Fibroblast of pulmonary artery (primary cell): ENCODE data around the gene TRIM25.

ENCODE experiments used
- DNase-seq: peaks from one replicate; pipeline ENCODE4 v3.0.0-alpha.2; 2010; ENCODE audit warnings: low read depth
- H3K4me3 ChIP-seq: replicated peaks from 2 replicates; pipeline ENCODE4 v1.5.1; 2011; ENCODE audit warnings: low read depth, mild to moderate bottlenecking, control low read depth, low read length, moderate library complexity
- CTCF ChIP-seq: IDR thresholded peaks from 2 replicates; pipeline ENCODE4 v1.5.1; 2011; ENCODE audit warnings: mild to moderate bottlenecking, control low read depth, low read length, inconsistent platforms; ENCODE audit errors: missing control alignments

Gene TRIM25

DNA sequence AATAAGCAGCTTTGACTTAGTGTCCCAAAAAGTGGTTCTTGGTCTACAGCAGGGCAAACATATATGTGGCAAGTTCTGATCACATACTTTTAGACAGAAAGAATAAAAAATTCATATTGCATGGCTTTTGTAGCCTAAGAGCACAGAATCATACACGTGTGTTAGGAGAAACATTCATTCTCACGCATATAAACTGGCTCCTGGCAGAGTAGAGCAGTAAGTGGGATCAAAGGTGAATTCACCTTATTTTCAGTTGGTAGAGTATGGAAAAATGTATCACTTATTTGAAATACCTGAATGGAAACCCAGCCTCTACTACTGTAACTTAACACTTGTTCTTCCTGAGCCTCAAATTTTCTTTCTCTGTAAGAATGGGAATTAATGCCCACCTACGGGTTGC lies 45.1 kb downstream of the TRIM25 start:
- no peak overlapping the region for H3K4me3 ChIP-seq
- no peak for DNase-seq
- TF ChIP-seq CTCF, result no peak

DNA sequence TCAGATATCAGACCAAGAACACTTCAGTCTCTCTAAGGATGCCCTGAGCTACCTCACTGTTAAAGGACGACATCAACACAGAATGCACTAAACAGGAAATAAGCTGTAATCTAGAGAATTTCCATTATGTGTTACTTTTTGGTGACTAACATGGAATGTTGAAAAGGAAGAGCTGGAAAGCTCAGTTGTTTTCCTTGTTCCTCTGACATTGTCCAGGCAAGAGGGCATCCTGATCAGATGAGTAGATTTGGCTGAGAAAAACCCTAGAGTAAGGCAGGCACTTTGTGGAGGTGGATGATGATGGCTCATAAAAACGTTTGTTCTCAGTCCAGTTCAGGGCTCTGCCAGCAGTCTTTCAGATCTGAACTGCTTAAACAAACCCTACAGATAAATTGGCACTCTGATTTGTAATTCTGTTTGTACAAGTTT lies 45.9 kb downstream of the TRIM25 start:
- H3K4me3 ChIP-seq, result no peak overlapping the region
- DNase-seq, result peak; percentile 74
- no peak for TF ChIP-seq CTCF

DNA sequence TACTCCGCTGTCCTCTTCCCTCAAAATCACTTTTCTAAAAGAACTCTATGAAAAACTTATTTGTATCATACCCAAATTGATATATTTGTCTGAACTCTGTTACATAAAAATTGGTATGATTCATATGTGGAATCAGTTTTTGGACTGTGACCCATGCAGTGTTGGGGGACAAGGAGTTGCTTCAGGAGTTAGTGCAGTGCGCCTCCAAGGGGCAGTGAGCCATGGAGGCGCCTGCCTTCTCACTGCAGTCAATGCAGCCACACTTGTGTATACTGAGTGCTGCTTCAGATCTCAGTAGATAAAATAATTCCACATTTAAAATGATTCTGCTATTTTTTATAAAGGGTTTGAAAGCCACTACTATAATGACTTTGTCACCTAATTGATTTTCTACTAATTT lies 47.4 kb downstream of the TRIM25 start:
- no peak for TF ChIP-seq CTCF
- DNase-seq, result no peak

DNA sequence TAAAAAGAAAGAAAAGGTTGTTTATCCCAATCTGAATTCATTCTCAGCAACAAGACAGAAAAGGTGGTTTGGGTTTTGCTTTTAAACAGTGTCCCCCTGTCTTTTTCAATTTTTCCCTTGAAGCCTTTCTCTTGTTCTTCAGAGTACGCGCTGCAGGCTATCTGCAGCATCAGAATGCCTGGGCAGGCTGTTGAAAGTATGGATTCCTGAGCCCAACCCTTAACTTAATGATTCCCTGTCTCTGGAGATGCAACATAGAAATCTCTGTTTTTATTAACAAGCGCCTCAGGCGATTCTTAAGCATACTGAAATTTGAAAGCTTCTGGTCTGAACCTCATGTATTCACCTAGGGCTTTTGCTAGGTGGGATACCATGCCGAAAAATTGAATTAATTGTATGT lies 47.8 kb downstream of the TRIM25 start:
- TF ChIP-seq CTCF, result no peak
- DNase-seq, result no peak
- H3K4me3 ChIP-seq, result no peak overlapping the region

More for the DNA sequence above, 47.4 kb downstream of the TRIM25 start:
- H3K4me3 ChIP-seq, result no peak overlapping the region

GRCh38 chr17:56863974-56864373 lies 49.9 kb downstream of the TRIM25 start:
- no peak overlapping the region for H3K4me3 ChIP-seq
- DNase-seq, result no peak
- no peak for TF ChIP-seq CTCF

GRCh38 chr17:56861899-56862298 lies 52.0 kb downstream of the TRIM25 start:
- TF ChIP-seq CTCF, result no peak
- DNase-seq, result no peak
- H3K4me3 ChIP-seq, result no peak overlapping the region

DNA sequence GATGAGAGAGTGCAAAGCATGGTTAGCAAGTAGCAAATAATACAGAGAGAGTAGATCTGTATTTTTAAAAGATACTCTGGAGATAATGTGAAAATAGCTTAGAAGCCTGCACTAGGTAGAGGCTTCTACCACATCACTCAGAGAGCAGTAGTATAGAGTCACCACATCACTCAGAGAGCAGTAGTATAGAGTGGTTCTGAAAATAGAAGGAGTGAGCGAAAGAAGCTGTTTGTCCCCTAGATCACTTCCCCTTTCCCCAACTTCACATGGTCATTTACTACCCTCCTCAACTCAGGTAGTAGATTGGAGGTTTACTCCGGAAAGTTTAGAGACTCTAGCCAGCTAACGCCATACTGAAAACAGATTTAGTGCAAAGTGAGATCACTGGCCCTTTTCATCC lies 62.8 kb downstream of the TRIM25 start:
- DNase-seq, result no peak
- no peak overlapping the region for H3K4me3 ChIP-seq
- TF ChIP-seq CTCF, result no peak
